GM23338 (cell line): ENCODE measurements around the gene MEGF8.

ENCODE experiments used
- CTCF ChIP-seq, 2 experiments: fragments of 200-600 bp in 1 of 2; sonication (generic) in 1 of 2; conservative IDR thresholded peaks; 2 replicates each; pipeline versions ENCODE4 v1.5.1 to v1.6.1; 2016 to 2017; ENCODE audit warnings: antibody characterized with exemption in 2 of 2, low read depth in 2 of 2, mild to moderate bottlenecking in 2 of 2, moderate library complexity in 1 of 2
- ETS1 ChIP-seq: IDR thresholded peaks from 2 replicates; pipeline ENCODE4 v1.6.1; 2016; ENCODE audit warnings: antibody characterized with exemption
- REST ChIP-seq: IDR thresholded peaks from one replicate; pipeline ENCODE4 v1.6.1; 2018; ENCODE audit warnings: antibody characterized with exemption; ENCODE audit not compliant: unreplicated experiment

- TF ChIP-seq CTCF (conservative IDR thresholded peaks at IDR 0.05; ENCODE audit: low read depth in 2 of 2) (no peak), REST (no peak), ETS1 (no peak)
Observed at GRCh38 chr19:42350417-42350816, 25.0 kb downstream of the MEGF8 start.
